Skeletal muscle tissue (tissue), 4 donors: Measurements from ENCODE around the gene FLG. TPM values are rescaled to one million over a fixed set of nuclear protein-coding genes. Genes with fewer than 3 reads are reported as not detected.

ENCODE experiments used
- H3K27ac ChIP-seq: one replicate; pipeline ENCODE4 v1.7.0; 2013; ENCODE audit warnings: mild to moderate bottlenecking, low read depth, low read length, inconsistent platforms
- H3K27me3 ChIP-seq, 3 donors: one replicate each; pipeline ENCODE4 v1.7.0; 2013; ENCODE audit warnings: low read length in 3 of 3; ENCODE audit not compliant: control insufficient read depth in 3 of 3, insufficient read depth in 3 of 3
- H3K36me3 ChIP-seq, 3 donors: one replicate each; pipeline ENCODE4 v1.7.0; 2013; ENCODE audit warnings: low read length in 3 of 3; ENCODE audit not compliant: control insufficient read depth in 3 of 3, insufficient read depth in 3 of 3
- H3K4me1 ChIP-seq, 3 donors: one replicate each; pipeline ENCODE4 v1.7.0; 2013; ENCODE audit warnings: low read length in 3 of 3, mild to moderate bottlenecking in 3 of 3; ENCODE audit not compliant: control insufficient read depth in 3 of 3, insufficient read depth in 3 of 3
- H3K4me3 ChIP-seq, 3 donors: one replicate each; pipeline ENCODE4 v1.7.0; 2013; ENCODE audit warnings: low read length in 3 of 3
- H3K9ac ChIP-seq, 3 donors: one replicate each; pipeline ENCODE4 v1.7.0; 2013; ENCODE audit warnings: low read length in 3 of 3, mild to moderate bottlenecking in 3 of 3, moderate library complexity in 2 of 3, low read depth in 1 of 3
- H3K9me3 ChIP-seq, 3 donors: one replicate each; pipeline ENCODE4 v1.7.0; 2013; ENCODE audit warnings: low read length in 3 of 3; ENCODE audit not compliant: control insufficient read depth in 3 of 3
- total RNA-seq: library from RNA; depleted of rRNA; stranded (reverse); fragments of >200 nt; gene quantifications from one replicate; pipeline ENCODE4 v1.2.3, GENCODE V29; 2014
- donor health status: Osteomylitis.

The FLG gene
- under 0.01 TPM for total RNA-seq

- Histone ChIP-seq H3K9me3 (no peaks in the 10 kb centered on the region), H3K4me3 (no peak within 1 kb of the TSS), H3K4me1 (no peaks in the 10 kb centered on the region), H3K36me3 (no peaks in the 10 kb centered on the region), H3K27me3 (no peaks in the 10 kb centered on the region), H3K27ac (no peak within 1 kb of the TSS), H3K9ac (no peak within 1 kb of the TSS)
These were observed at the start of gene FLG for GRCh38 chr1:152325111-152325510. Gene FLG, minus strand, starts transcription at chr1:152325239. Its CDS starts 9,783 bp downstream, at chr1:152315456.

- no peak overlapping the region for H3K4me3 ChIP-seq
- H3K36me3 ChIP-seq, result no peaks in the 10 kb centered on the region
- H3K27ac ChIP-seq, result no peak overlapping the region
- H3K9me3 ChIP-seq, result no peaks in the 10 kb centered on the region
- H3K4me1 ChIP-seq, result no peaks in the 10 kb centered on the region
- H3K9ac ChIP-seq, result no peak overlapping the region
- H3K27me3 ChIP-seq, result no peaks in the 10 kb centered on the region
These were observed 49.4 kb upstream of the FLG start for GRCh38 chr1:152374451-152374850.

GRCh38 chr1:152372672-152373071 is 47.6 kb upstream of the FLG start:
- H3K4me1 ChIP-seq, result no peaks in the 10 kb centered on the region
- H3K27me3 ChIP-seq, result no peaks in the 10 kb centered on the region
- H3K9me3 ChIP-seq, result no peaks in the 10 kb centered on the region
- H3K9ac ChIP-seq, result no peak overlapping the region
- no peaks in the 10 kb centered on the region for H3K36me3 ChIP-seq
- H3K4me3 ChIP-seq, result no peak overlapping the region
- H3K27ac ChIP-seq, result no peak overlapping the region

GRCh38 chr1:152367436-152367835 is 42.4 kb upstream of the FLG start:
- Histone ChIP-seq H3K27me3 (no peaks in the 10 kb centered on the region), H3K4me1 (no peaks in the 10 kb centered on the region), H3K36me3 (no peaks in the 10 kb centered on the region), H3K9ac (no peak overlapping the region), H3K27ac (no peak overlapping the region), H3K9me3 (no peaks in the 10 kb centered on the region), H3K4me3 (no peak overlapping the region)

- H3K27ac ChIP-seq, result no peak within 1 kb of the TSS
- no peaks in the 10 kb centered on the region for H3K4me1 ChIP-seq
- H3K4me3 ChIP-seq, result no peak within 1 kb of the TSS
- no peak within 1 kb of the TSS for H3K9ac ChIP-seq
- no peaks in the 10 kb centered on the region for H3K27me3 ChIP-seq
- H3K9me3 ChIP-seq, result no peaks in the 10 kb centered on the region
- H3K36me3 ChIP-seq, result no peaks in the 10 kb centered on the region
These were observed 34.9 kb upstream of the FLG start, which contains the start of gene FLG2 for GRCh38 chr1:152359906-152360305. Gene FLG2, minus strand, starts transcription at chr1:152360006. Its CDS starts 1,122 bp downstream, at chr1:152358884.

GRCh38 chr1:152356736-152357135 is 31.7 kb upstream of the FLG start:
- no peak overlapping the region for H3K9ac ChIP-seq
- H3K9me3 ChIP-seq, result no peaks in the 10 kb centered on the region
- H3K36me3 ChIP-seq, result no peaks in the 10 kb centered on the region
- H3K27me3 ChIP-seq, result no peaks in the 10 kb centered on the region
- no peaks in the 10 kb centered on the region for H3K4me1 ChIP-seq
- H3K27ac ChIP-seq, result no peak overlapping the region
- no peak overlapping the region for H3K4me3 ChIP-seq

GRCh38 chr1:152349611-152350010 is 24.6 kb upstream of the FLG start:
- no peaks in the 10 kb centered on the region for H3K9me3 ChIP-seq
- H3K27me3 ChIP-seq, result no peaks in the 10 kb centered on the region
- no peak overlapping the region for H3K27ac ChIP-seq
- no peaks in the 10 kb centered on the region for H3K4me1 ChIP-seq
- no peak overlapping the region for H3K9ac ChIP-seq
- H3K36me3 ChIP-seq, result no peaks in the 10 kb centered on the region
- no peak overlapping the region for H3K4me3 ChIP-seq

GRCh38 chr1:152348447-152348846 is 23.4 kb upstream of the FLG start:
- Histone ChIP-seq H3K36me3 (no peaks in the 10 kb centered on the region), H3K4me1 (no peaks in the 10 kb centered on the region)

GRCh38 chr1:152347116-152347728 is 22.2 kb upstream of the FLG start:
- Histone ChIP-seq H3K9me3 (no peaks in the 10 kb centered on the region), H3K4me3 (no peak overlapping the region), H3K36me3 (no peaks in the 10 kb centered on the region), H3K27ac (no peak overlapping the region), H3K27me3 (no peaks in the 10 kb centered on the region), H3K4me1 (no peaks in the 10 kb centered on the region), H3K9ac (no peak overlapping the region)

More at GRCh38 chr1:152348447-152348846, 23.4 kb upstream of the FLG start:
- H3K9me3 ChIP-seq, result no peaks in the 10 kb centered on the region
- H3K27ac ChIP-seq, result no peak overlapping the region
- H3K27me3 ChIP-seq, result no peaks in the 10 kb centered on the region
- H3K4me3 ChIP-seq, result no peak overlapping the region
- no peak overlapping the region for H3K9ac ChIP-seq

GRCh38 chr1:152344438-152344837 is 19.4 kb upstream of the FLG start:
- H3K36me3 ChIP-seq, result no peaks in the 10 kb centered on the region
- no peaks in the 10 kb centered on the region for H3K27me3 ChIP-seq
- no peaks in the 10 kb centered on the region for H3K9me3 ChIP-seq
- H3K9ac ChIP-seq, result no peak overlapping the region
- no peak overlapping the region for H3K27ac ChIP-seq
- H3K4me1 ChIP-seq, result no peaks in the 10 kb centered on the region
- H3K4me3 ChIP-seq, result no peak overlapping the region
